HG03457 (cell line): ENCODE results near the gene TMPRSS9.
A peak's percentile ranks its signal among the peaks of the same experiment; 100 is the strongest.
"Not testable (repeated sequence)": the region's sequence is repeated elsewhere in the genome, so short reads cannot be mapped to it uniquely, and the experiment has no call there.

Experiments
- ATAC-seq: cut with Tn5 transposase; IDR thresholded peaks from one replicate; pipeline ENCODE4 v1.9.1; 2021; ENCODE audit warnings: moderate number of reproducible peaks; ENCODE audit not compliant: unreplicated experiment

TMPRSS9 gene

GRCh38 chr19:2416321-2417097 is 56.4 kb downstream of the TMPRSS9 start:
- ATAC-seq, result no peak

GRCh38 chr19:2417436-2417835 is 57.4 kb downstream of the TMPRSS9 start:
- not testable (repeated sequence) for ATAC-seq

- no peak for ATAC-seq
Measured at GRCh38 chr19:2417881-2418406, 57.9 kb downstream of the TMPRSS9 start.

GRCh38 chr19:2419754-2420153 is 59.7 kb downstream of the TMPRSS9 start:
- ATAC-seq, result no peak

GRCh38 chr19:2420490-2420889 is 60.4 kb downstream of the TMPRSS9 start:
- no peak for ATAC-seq

GRCh38 chr19:2421581-2422306 is 61.7 kb downstream of the TMPRSS9 start:
- no peak for ATAC-seq

GRCh38 chr19:2423071-2423914 is 63.2 kb downstream of the TMPRSS9 start:
- no peak for ATAC-seq

GRCh38 chr19:2423915-2424685 is 64.0 kb downstream of the TMPRSS9 start:
- ATAC-seq, result no peak

- ATAC-seq, result no peak
Measured at GRCh38 chr19:2424686-2425621, 64.9 kb downstream of the TMPRSS9 start.

- no peak for ATAC-seq
Measured at GRCh38 chr19:2425622-2426581, 65.8 kb downstream of the TMPRSS9 start.

GRCh38 chr19:2426611-2427428 is 66.8 kb downstream of the TMPRSS9 start:
- ATAC-seq, result peak; percentile 9

- peak; percentile 49 for ATAC-seq
Measured at GRCh38 chr19:2427429-2428320, 67.6 kb downstream of the TMPRSS9 start, which contains the start of gene TIMM13. TIMM13 (minus strand) TSS chr19:2427586; CDS start chr19:2427533, 53 bp downstream.

GRCh38 chr19:2428321-2428690 is 68.2 kb downstream of the TMPRSS9 start:
- ATAC-seq, result no peak

GRCh38 chr19:2428756-2429711 is 69.0 kb downstream of the TMPRSS9 start:
- ATAC-seq, result no peak

- no peak for ATAC-seq
Measured at GRCh38 chr19:2429917-2430535, 70.0 kb downstream of the TMPRSS9 start.
